Natural killer cell (primary cell): ENCODE measurements around the gene FBXO28. TPM values are rescaled to one million over a fixed set of nuclear protein-coding genes. Genes with fewer than 3 reads are reported as not detected.

Experiments used
- ATAC-seq, 3 donors: fragments of 150-1000 bp in 2 of 3; fragments of 200-7000 bp in 1 of 3; cut with Tn5 transposase; 1 replicate in 1 of 3; 2 replicates in 2 of 3; pipeline ENCODE4 v1.10.0; 2021; ENCODE audit warnings: mild to moderate bottlenecking in 2 of 3, moderate library complexity in 2 of 3
- DNase-seq, 2 donors: peaks; one replicate each; pipeline versions ENCODE4 v3.0.0 to v3.0.0-alpha.2; 2013 to 2021; ENCODE audit warnings: mixed read lengths in 1 of 2
- H3K27ac ChIP-seq: one replicate; pipeline ENCODE4 v1.5.1; 2013; ENCODE audit warnings: mild to moderate bottlenecking, low read length
- H3K27me3 ChIP-seq: one replicate; pipeline ENCODE4 v1.6.1; 2013; ENCODE audit warnings: low read length; ENCODE audit not compliant: control insufficient read depth, insufficient read depth
- H3K36me3 ChIP-seq: one replicate; pipeline ENCODE4 v1.6.1; 2013; ENCODE audit warnings: low read length; ENCODE audit not compliant: control insufficient read depth, insufficient read depth
- H3K4me1 ChIP-seq: one replicate; pipeline ENCODE4 v1.6.1; 2013; ENCODE audit warnings: low read length; ENCODE audit not compliant: control insufficient read depth, insufficient read depth
- H3K4me3 ChIP-seq: one replicate; pipeline ENCODE4 v1.5.1; 2013; ENCODE audit warnings: low read length
- H3K9me3 ChIP-seq: one replicate; pipeline ENCODE4 v1.6.1; 2013; ENCODE audit warnings: low read length; ENCODE audit not compliant: control insufficient read depth, insufficient read depth
- H3K27ac Mint-ChIP-seq, 2 donors: one replicate each; pipeline ENCODE4 v1.8.0; 2022; ENCODE audit warnings: mild to moderate bottlenecking in 2 of 2, mixed read lengths in 2 of 2, moderate library complexity in 1 of 2
- H3K27me3 Mint-ChIP-seq, 2 donors: one replicate each; pipeline ENCODE4 v1.8.0; 2022; ENCODE audit warnings: low read depth in 2 of 2, mixed read lengths in 2 of 2
- H3K36me3 Mint-ChIP-seq: one replicate; pipeline ENCODE4 v1.8.0; 2022; ENCODE audit warnings: mixed read lengths
- H3K4me1 Mint-ChIP-seq, 2 donors: one replicate each; pipeline ENCODE4 v1.8.0; 2022; ENCODE audit warnings: mixed read lengths in 2 of 2
- H3K4me3 Mint-ChIP-seq: one replicate; pipeline ENCODE4 v1.8.0; 2022; ENCODE audit warnings: mild to moderate bottlenecking, moderate library complexity, mixed read lengths
- H3K9me3 Mint-ChIP-seq, 2 donors: one replicate each; pipeline ENCODE4 v1.8.0; 2022; ENCODE audit warnings: mixed read lengths in 2 of 2
- CTCF ChIP-seq: fragments of 200-600 bp; IDR thresholded peaks from one replicate; pipeline ENCODE4 v1.8.0; 2022; ENCODE audit warnings: antibody characterized with exemption
- WGBS: methylation state at CpG from one replicate; pipeline ENCODE4 v1.1.7; 2013; ENCODE audit warnings: missing lambda C conversion rate; ENCODE audit not compliant: insufficient coverage; 5-methylcytosine and 5-hydroxymethylcytosine counted together
- intact Hi-C: fragments of 100-400 bp; cut with micrococcal nuclease; formaldehyde crosslinking; loops from one replicate; pipeline ENCODE4 v1.14.2; 2022
- total RNA-seq, 4 donors: library from RNA; stranded (reverse); fragments of 120-200 nt in 1 of 4; gene quantifications; one replicate each; pipeline versions ENCODE4 v1.2.3 to v1.2.4, GENCODE V29; 2013 to 2022

The FBXO28 gene
- total RNA-seq, 3 donors from 2014 or later (not counting 1 experiment from before 2014, with no cell fraction given): 26.2 to 28.4 (median 28.1) TPM

- H3K4me1 ChIP-seq: no peaks in the 10 kb centered on the region
- intact Hi-C loops: no loop called here
- no peak overlapping the region for H3K27ac ChIP-seq
- Mint-ChIP-seq H3K4me3 (no peak overlapping the region), H3K9me3 (no peaks in the 10 kb centered on the region), H3K36me3 (peaks cover 23% of the 10 kb centered on the region), H3K4me1 (peaks cover 1 to 3% of the 10 kb centered on the region in 2 donors), H3K27ac (no peak overlapping the region), H3K27me3 (no peaks in the 10 kb centered on the region)
- DNase-seq (no peak), ATAC-seq (no peak)
- WGBS: 82% methylated on average over 6 of the region's 6 CpGs
- TF ChIP-seq CTCF: no peak
- H3K9me3 ChIP-seq: no peaks in the 10 kb centered on the region
- no peaks in the 10 kb centered on the region for H3K27me3 ChIP-seq
- H3K4me3 ChIP-seq: no peak overlapping the region
- H3K36me3 ChIP-seq: peaks cover 39% of the 10 kb centered on the region
These were observed 45.6 kb downstream of the FBXO28 start for GRCh38 chr1:224159541-224159940.

DNA sequence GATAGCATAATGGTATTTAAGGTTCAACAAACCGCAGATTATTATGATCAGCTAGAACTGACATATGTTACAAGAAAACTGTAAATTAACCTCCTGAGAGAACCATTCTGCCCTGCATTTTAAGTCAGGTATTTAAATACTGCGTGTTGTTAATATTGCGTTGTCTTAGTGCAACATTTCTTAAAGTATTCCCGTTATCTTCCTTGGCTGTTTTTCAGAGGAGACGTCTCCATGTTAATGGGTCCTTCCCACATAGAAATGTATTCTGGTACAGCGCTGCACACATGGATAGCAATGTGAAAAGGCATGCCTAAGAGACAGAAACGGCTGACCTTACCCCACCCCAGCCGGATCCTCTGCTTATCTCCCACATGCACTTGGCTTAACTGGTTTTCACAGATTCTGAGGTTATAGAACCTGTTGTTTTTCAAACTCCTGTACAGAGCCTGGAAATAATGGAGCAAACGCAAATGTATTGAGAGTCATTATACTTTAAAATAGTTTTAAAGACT is 46.3 kb downstream of the FBXO28 start:
- H3K9me3 Mint-ChIP-seq: no peaks in the 10 kb centered on the region
- no peak overlapping the region for H3K4me3 ChIP-seq

DNA sequence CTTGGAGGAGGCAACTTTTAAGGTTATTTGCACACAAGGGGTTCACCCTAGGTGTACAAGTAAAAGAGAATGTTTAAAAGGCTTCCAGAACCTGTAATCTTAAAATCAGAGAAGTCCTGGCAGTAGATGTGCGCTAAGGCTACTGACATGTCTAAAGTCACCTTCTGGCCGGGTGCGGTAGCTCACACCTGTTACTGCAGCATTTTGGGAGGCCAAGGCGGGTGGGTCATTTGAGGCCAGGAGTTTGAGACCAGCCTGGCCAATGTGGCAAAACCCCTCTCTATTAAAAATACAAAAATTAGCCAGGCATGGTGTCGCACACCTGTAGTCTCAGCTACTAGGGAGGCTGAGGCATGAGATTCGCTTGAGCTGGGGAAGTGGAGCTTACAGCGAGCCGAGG is 48.9 kb downstream of the FBXO28 start:
- Histone ChIP-seq H3K27me3 (no peaks in the 10 kb centered on the region), H3K4me1 (no peaks in the 10 kb centered on the region), H3K36me3 (peaks cover 25% of the 10 kb centered on the region), H3K27ac (no peak overlapping the region), H3K9me3 (no peaks in the 10 kb centered on the region), H3K4me3 (no peak overlapping the region)
- no peak for DNase-seq
- intact Hi-C loops: no loop called here
- no peaks in the 10 kb centered on the region for H3K27me3 Mint-ChIP-seq
- TF ChIP-seq CTCF: no peak
- peaks cover 4 to 6% of the 10 kb centered on the region in 2 donors for H3K4me1 Mint-ChIP-seq
- H3K36me3 Mint-ChIP-seq: peaks cover 16% of the 10 kb centered on the region
- no peak overlapping the region for H3K4me3 Mint-ChIP-seq
- H3K9me3 Mint-ChIP-seq: no peaks in the 10 kb centered on the region
- WGBS: 97% methylated on average over 8 of the region's 8 CpGs
- H3K27ac Mint-ChIP-seq: no peak overlapping the region
- ATAC-seq: no peak

More for the DNA sequence above, 46.3 kb downstream of the FBXO28 start:
- H3K4me3 Mint-ChIP-seq: no peak overlapping the region
- peaks cover 23% of the 10 kb centered on the region for H3K36me3 Mint-ChIP-seq
- Histone ChIP-seq H3K9me3 (no peaks in the 10 kb centered on the region), H3K36me3 (peaks cover 39% of the 10 kb centered on the region), H3K4me1 (no peaks in the 10 kb centered on the region), H3K27me3 (no peaks in the 10 kb centered on the region), H3K27ac (no peak overlapping the region)
- no peak overlapping the region for H3K27ac Mint-ChIP-seq
- intact Hi-C loops: no loop called here
- H3K4me1 Mint-ChIP-seq: peaks cover 4 to 6% of the 10 kb centered on the region in 2 donors
- no peak for TF ChIP-seq CTCF
- no peak for ATAC-seq
- DNase-seq: no peak
- no peaks in the 10 kb centered on the region for H3K27me3 Mint-ChIP-seq
- WGBS: 95% methylated on average over 9 of the region's 9 CpGs

DNA sequence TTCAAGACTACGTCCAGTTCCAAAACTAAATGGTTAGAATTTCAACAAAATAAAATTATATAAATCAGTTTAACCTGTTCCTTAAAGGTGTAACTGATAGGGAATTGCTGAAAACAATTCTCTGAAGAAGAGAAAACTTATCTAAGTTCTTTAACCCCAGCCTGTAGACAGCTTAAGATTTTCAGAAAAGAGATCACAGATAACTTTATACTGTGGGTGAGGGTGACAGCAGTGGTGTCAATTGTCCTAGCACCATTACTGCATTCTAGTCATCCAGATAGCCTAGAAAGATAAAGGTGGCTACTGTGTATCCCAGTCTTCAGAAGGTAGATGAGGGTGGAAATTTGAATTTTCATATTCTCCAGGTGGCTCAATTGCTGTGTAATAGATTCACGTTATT is 49.4 kb downstream of the FBXO28 start:
- Histone ChIP-seq H3K36me3 (peaks cover 20% of the 10 kb centered on the region), H3K27me3 (no peaks in the 10 kb centered on the region), H3K4me3 (no peak overlapping the region), H3K27ac (no peak overlapping the region), H3K9me3 (no peaks in the 10 kb centered on the region), H3K4me1 (no peaks in the 10 kb centered on the region)
- Mint-ChIP-seq H3K36me3 (peaks cover 10% of the 10 kb centered on the region), H3K4me3 (no peak overlapping the region), H3K4me1 (peaks cover 4 to 6% of the 10 kb centered on the region in 2 donors), H3K27me3 (no peaks in the 10 kb centered on the region), H3K9me3 (no peaks in the 10 kb centered on the region), H3K27ac (no peak overlapping the region)
- intact Hi-C loops: no loop called here
- DNase-seq (no peak), ATAC-seq (no peak)
- no peak for TF ChIP-seq CTCF
- WGBS: 100% methylated on average over 1 of the region's 2 CpGs
